Lower leg skin (tissue), 3 donors: ENCODE measurements around the gene CCKAR.

Source experiments
- POLR2A ChIP-seq, 2 donors: fragments of 450-650 bp; IDR thresholded peaks; one replicate each; pipeline ENCODE4 v1.6.1; 2016 to 2017; ENCODE audit warnings: antibody characterized with exemption in 2 of 2, mild to moderate bottlenecking in 1 of 2, moderate library complexity in 1 of 2
- TF ChIP-seq, protein P1 (sequence below), 3 donors: fragments of 450-650 bp; IDR thresholded peaks; one replicate each; pipeline ENCODE4 v1.5.1; 2016; ENCODE audit warnings: antibody characterized with exemption in 3 of 3, mild to moderate bottlenecking in 3 of 3, moderate library complexity in 2 of 3

DNA sequence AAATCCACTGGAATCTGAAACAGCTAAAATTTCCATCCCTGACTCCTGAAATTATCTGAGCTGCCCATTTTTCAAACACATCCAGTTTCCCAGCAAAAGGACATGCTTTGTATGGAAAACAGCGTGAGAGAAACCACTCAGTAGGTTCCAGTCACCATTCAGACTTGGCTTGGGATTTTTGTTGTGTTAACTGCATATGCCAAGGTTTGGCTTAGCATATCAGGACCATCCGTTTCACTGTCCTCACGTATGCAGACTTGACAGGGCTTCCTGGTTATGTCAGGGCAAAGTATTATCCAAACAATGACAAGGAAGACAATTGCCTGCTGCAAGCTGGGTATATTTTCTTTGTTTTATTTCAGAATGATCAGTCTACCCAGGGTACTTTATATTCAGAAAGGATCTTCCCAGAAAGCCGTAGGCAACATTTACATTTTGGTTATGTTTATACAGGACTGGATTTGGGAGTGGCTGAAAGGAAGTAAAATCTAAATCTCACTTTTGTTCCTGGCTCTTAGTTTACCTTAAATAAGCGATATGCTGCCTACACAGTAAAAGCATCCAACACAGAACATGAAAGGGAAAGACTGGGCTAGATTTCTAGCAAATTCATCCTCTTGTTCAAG is 41.3 kb upstream of the CCKAR start:
- TF ChIP-seq, protein P1, sequence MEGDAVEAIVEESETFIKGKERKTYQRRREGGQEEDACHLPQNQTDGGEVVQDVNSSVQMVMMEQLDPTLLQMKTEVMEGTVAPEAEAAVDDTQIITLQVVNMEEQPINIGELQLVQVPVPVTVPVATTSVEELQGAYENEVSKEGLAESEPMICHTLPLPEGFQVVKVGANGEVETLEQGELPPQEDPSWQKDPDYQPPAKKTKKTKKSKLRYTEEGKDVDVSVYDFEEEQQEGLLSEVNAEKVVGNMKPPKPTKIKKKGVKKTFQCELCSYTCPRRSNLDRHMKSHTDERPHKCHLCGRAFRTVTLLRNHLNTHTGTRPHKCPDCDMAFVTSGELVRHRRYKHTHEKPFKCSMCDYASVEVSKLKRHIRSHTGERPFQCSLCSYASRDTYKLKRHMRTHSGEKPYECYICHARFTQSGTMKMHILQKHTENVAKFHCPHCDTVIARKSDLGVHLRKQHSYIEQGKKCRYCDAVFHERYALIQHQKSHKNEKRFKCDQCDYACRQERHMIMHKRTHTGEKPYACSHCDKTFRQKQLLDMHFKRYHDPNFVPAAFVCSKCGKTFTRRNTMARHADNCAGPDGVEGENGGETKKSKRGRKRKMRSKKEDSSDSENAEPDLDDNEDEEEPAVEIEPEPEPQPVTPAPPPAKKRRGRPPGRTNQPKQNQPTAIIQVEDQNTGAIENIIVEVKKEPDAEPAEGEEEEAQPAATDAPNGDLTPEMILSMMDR (IDR thresholded peaks at IDR 0.05), result no peak
- TF ChIP-seq POLR2A (IDR thresholded peaks at IDR 0.05), result no peak
